ENCODE measurements around the gene SHC2.

Gene SHC2

DNA sequence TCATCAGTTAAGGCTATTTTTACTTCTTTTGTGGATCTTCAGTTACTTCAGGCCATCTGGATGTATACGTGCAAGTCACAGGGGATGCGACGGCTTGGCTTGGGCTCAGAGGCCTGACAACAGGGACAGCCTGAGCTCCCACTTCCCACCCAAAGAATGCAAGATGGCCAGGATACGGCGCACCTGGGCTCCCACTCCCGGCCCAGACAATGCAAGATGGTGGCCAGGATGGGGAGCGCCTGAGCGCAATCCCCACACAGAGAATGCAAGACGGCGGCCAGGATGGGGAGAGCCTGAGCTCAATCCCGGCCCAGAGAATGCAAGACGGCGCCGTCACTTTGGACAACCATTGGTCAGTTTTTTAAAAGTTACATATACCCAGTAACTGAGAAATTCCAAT, 91.0 kb downstream of the SHC2 start:
- no peak for DNase-seq

DNA sequence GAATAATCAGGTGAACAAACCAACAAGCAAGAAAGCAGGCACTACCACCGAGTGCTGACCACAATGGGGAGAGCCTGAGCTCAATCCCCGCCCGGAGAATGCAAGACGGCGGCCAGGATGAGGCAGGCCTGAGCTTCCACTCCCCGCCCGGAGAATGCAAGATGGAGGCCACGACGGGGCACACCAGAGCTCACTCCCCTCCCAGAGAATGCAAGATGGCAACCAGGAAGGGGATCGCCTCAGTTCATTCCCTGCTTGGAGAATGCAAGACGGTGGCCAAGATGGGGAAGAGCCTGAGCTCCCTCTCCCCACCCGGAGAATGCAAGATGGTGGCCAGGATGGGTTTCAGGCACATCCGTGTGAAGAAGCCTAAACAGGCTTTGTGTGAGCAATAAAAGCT, 91.6 kb downstream of the SHC2 start:
- no peak for DNase-seq

DNA sequence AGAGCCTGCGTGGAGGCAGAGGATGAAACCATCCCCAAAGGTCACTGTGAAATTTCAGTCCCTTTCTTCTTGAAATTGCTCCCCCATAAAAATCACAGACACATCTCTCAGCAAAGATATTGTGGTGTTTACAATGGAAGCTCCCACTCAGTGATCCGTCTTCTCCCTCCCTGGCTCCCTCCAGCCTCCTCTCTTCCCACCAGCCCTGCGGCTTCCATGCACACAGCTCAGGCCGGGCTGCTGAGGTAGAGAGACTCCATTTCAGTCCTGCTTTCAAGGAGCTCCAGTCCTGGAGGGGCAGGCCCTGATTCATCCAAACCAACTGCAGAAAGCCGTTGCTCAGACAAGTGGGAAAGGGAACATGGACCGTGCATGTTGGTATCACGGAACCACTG, 92.2 kb downstream of the SHC2 start:
- no peak for DNase-seq

DNA sequence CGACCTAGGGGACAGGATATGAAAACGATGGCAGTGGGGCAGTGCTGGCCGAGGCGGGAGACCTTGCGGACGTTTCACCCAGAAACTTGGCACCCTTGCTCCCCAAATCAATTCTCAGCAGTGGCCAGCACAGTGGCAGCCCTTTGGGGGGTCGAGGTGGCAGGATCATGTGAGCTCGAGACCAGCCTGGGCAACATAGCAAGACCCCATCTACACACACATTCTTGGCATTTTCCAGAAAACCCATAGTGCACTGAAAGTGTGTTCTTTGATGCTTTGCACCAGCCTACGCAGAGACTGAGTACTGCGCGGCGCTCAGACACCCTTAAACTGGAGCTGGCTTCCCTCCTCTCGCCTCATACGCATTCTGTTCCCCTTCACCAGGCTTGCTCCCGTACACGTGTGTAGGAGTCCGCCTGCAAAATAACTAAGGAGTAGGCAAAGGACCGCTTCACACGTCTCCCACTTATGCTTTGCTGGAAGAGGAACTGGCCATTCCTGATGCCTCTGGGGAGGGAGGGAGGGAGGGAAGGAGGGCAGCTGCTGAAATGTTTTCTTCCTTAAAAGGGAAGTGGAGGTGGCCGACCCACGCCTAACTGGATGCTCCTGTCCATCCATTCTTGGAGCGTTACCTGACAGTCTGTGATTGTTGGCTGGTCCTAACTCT, 92.7 kb downstream of the SHC2 start:
- no peak for DNase-seq

DNA sequence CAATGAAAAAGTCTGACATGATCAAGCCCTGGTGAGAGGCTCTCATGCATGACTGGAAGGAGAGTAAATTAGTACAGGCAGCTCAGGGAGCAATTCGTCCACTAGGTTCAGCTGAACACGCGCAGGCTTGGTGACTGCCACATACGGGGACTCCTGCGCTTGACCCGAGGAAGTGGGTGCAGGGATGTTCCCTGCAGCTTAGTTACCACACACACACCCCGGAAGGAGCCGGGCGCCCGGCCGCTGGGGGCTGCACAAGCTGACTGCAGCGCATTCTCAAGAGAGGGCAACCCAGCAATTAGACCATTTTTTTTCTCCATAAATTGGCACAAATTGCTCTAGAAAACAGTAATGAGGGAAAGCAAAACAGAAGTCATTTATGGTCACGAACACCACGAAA, 93.3 kb downstream of the SHC2 start:
- no peak for DNase-seq

DNA sequence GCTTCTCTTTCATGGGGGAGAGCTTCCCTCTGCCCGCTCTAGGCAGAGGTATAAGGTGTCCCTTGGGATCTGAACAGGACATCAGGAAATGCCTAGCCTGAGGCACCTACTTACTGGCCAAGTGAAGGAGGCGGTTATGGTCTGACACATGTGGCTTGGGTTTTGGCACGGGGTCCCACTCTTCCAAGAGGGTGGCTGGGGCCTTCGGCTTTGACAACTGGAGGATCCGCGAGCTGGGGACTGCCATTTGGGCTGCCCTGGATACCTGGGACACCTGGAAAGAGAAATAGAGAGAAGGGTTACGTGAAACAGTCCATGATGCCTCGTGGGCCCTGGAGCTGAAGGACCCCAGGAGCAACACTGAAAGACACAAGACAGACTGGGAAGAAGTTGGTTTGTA, 93.9 kb downstream of the SHC2 start:
- no peak for DNase-seq
